GM23248 (cell line): ENCODE measurements around the gene KIRREL1.

Source experiments
- EZH2 ChIP-seq: fragments of 200-600 bp; sonication (generic); IDR thresholded peaks from 2 replicates; pipeline ENCODE4 v1.6.1; 2018; ENCODE audit warnings: antibody characterized with exemption, mild to moderate bottlenecking; ENCODE audit not compliant: insufficient read depth, poor library complexity, severe bottlenecking
- EZH2phosphoT487 ChIP-seq: fragments of 200-600 bp; sonication (generic); IDR thresholded peaks from 2 replicates; pipeline ENCODE4 v1.6.1; 2018; ENCODE audit warnings: antibody characterized with exemption, moderate library complexity, mild to moderate bottlenecking, low read depth; ENCODE audit not compliant: insufficient read depth

DNA sequence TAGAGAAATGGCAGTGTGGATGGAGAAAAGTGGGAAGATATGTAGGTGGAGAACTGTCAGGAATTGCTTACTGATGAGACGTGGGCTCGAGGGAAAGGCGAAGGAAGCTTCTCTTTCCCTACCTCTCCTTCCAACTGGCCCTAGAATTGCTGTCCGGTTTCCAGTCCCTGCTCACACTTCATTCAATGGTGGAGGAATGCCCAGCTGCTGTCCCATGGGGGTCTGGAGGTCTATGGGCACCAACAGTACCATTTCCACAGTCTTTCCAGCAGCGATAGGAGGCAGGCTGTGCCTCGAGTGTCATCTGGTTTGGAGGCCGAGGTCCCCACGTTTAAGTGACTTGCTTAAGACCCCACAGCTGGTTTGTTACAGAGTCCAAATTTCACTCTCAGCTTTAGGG is 155.7 kb downstream of the KIRREL1 start:
- no peak for TF ChIP-seq EZH2
- no peak for TF ChIP-seq EZH2phosphoT487
